Measurements from ENCODE around the gene MYL2.

MYL2 gene

GRCh38 chr12:110948041-110948440 is 27.7 kb upstream of the MYL2 start:
- DNase-seq (ENCODE audit: low read depth), result no peak
- no peak for TF ChIP-seq CTCF (conservative IDR thresholded peaks at IDR 0.05; ENCODE audit: low read depth, low read length)
- H3K4me3 ChIP-seq (ENCODE audit: low read length), result no peak overlapping the region

GRCh38 chr12:110943373-110943772 is 23.0 kb upstream of the MYL2 start:
- H3K4me3 ChIP-seq (ENCODE audit: low read length), result no peak overlapping the region
- TF ChIP-seq CTCF (conservative IDR thresholded peaks at IDR 0.05; ENCODE audit: low read depth, low read length), result no peak
- no peak for DNase-seq (ENCODE audit: low read depth)

DNA sequence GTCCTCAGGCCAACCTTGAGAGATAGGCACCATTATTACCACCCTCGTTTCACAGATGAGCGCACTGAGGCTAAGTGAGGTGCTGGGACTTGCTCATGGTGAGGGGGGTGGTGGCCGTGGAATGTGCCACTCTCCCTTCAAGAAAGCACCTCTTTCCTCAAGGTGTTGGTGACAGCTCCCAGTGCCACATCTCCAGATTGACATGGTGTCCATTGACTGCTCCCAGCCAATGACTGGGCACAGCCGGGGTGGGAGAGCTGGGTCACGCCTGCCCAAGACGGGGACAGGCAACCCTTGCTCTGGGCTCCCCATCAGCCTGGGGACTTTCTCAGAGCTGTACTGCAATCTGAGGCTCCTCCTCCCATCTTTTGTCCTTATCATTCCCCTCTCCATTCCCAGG is 21.0 kb upstream of the MYL2 start:
- no peak overlapping the region for H3K4me3 ChIP-seq (ENCODE audit: low read length)
- no peak for TF ChIP-seq CTCF (conservative IDR thresholded peaks at IDR 0.05; ENCODE audit: low read depth, low read length)
- no peak for DNase-seq (ENCODE audit: low read depth)

GRCh38 chr12:110940933-110941332 is 20.6 kb upstream of the MYL2 start:
- DNase-seq (ENCODE audit: low read depth), result no peak
- no peak overlapping the region for H3K4me3 ChIP-seq (ENCODE audit: low read length)
- no peak for TF ChIP-seq CTCF (conservative IDR thresholded peaks at IDR 0.05; ENCODE audit: low read depth, low read length)

DNA sequence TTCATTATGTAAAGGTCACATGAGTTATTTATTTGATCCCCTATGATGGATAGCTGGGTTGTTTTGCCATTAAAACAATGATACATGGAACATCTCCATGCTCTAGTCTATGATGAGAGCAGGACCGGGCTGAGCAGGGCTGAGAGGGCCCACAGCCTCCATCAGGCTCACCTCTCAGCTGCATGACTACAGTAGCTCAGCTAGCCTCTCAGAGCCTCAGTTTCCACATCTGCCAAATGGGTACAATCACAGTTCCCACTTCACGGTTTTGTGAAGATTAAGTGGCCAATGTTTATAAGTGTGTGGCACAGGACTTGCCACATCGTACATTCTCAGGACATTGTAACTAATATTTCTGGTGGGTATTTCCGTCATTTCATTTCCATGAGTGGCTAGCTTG is 19.9 kb upstream of the MYL2 start:
- DNase-seq (ENCODE audit: low read depth), result no peak
- no peak for TF ChIP-seq CTCF (conservative IDR thresholded peaks at IDR 0.05; ENCODE audit: low read depth, low read length)
- H3K4me3 ChIP-seq (ENCODE audit: low read length), result no peak overlapping the region

DNA sequence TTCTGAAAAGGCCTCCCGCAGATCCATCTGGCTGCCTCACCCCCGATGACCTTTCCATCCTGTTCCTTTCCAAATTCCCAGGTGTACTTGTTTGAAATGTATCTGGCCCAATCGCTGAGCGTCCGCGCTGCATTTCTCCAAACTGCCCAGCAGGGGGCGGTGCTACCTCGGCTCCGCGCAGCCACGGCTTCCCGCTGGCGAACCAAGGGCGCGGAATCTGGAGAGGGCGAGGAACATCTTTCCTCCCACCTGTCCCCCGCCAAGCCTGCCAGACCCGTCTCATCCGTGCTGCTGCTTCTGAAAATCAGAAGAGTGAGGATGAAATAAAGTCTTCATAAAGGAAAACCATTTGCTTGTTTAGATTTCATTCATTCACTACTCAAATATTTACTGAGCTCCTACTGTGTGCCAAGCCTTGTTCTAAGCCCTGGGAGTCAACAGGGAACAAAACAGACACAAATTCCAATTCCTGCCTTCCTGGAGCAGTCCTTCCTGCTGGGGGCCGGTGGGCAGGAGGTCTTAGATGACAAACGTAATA is 16.8 kb upstream of the MYL2 start:
- H3K4me3 ChIP-seq (ENCODE audit: low read length), result no peak overlapping the region

More for the DNA sequence above, 16.8 kb upstream of the MYL2 start:
- no peak for DNase-seq (ENCODE audit: low read depth)
- peak; percentile 93 for TF ChIP-seq CTCF (conservative IDR thresholded peaks at IDR 0.05; ENCODE audit: low read depth, low read length)
